ENCODE data around the gene STK38L.

Gene STK38L

GRCh38 chr12:27276275-27276674 lies 32.2 kb downstream of the STK38L start:
- DNase-seq (ENCODE audit: low read depth) = no peak

- peak; percentile 70 for DNase-seq (ENCODE audit: low read depth)
Observed at GRCh38 chr12:27277846-27278260, 33.8 kb downstream of the STK38L start.

GRCh38 chr12:27279826-27280225 lies 35.7 kb downstream of the STK38L start:
- no peak for DNase-seq (ENCODE audit: low read depth)

- DNase-seq (ENCODE audit: low read depth) = no peak
Observed at GRCh38 chr12:27280412-27280811, 36.3 kb downstream of the STK38L start.

GRCh38 chr12:27282754-27283153 lies 38.7 kb downstream of the STK38L start:
- DNase-seq (ENCODE audit: low read depth) = no peak

- DNase-seq (ENCODE audit: low read depth) = no peak
Observed at GRCh38 chr12:27284021-27284420, 39.9 kb downstream of the STK38L start.

GRCh38 chr12:27284751-27285150 lies 40.7 kb downstream of the STK38L start:
- DNase-seq (ENCODE audit: low read depth) = peak; percentile 69

- DNase-seq (ENCODE audit: low read depth) = peak; percentile 34
Observed at GRCh38 chr12:27285403-27285802, 41.3 kb downstream of the STK38L start.

GRCh38 chr12:27289414-27289813 lies 45.3 kb downstream of the STK38L start:
- DNase-seq (ENCODE audit: low read depth) = peak; percentile 23

GRCh38 chr12:27290501-27291168 lies 46.5 kb downstream of the STK38L start:
- no peak for DNase-seq (ENCODE audit: low read depth)

- DNase-seq (ENCODE audit: low read depth) = no peak
Observed at GRCh38 chr12:27291862-27292261, 47.8 kb downstream of the STK38L start.

- DNase-seq (ENCODE audit: low read depth) = no peak
Observed at GRCh38 chr12:27292718-27293117, 48.6 kb downstream of the STK38L start.

- peak; percentile 63 for DNase-seq (ENCODE audit: low read depth)
Observed at GRCh38 chr12:27293463-27293862, 49.4 kb downstream of the STK38L start.

- no peak for DNase-seq (ENCODE audit: low read depth)
Observed at GRCh38 chr12:27296674-27297073, 52.6 kb downstream of the STK38L start.

- DNase-seq (ENCODE audit: low read depth) = no peak
Observed at GRCh38 chr12:27297566-27297965, 53.5 kb downstream of the STK38L start.

GRCh38 chr12:27299102-27299501 lies 55.0 kb downstream of the STK38L start:
- DNase-seq (ENCODE audit: low read depth) = no peak

- no peak for DNase-seq (ENCODE audit: low read depth)
Observed at GRCh38 chr12:27300226-27300625, 56.1 kb downstream of the STK38L start.

GRCh38 chr12:27303139-27304111 lies 59.3 kb downstream of the STK38L start:
- DNase-seq (ENCODE audit: low read depth) = no peak

GRCh38 chr12:27304856-27305255 lies 60.8 kb downstream of the STK38L start:
- no peak for DNase-seq (ENCODE audit: low read depth)

- DNase-seq (ENCODE audit: low read depth) = peak; percentile 55
Observed at GRCh38 chr12:27305673-27306456, 61.8 kb downstream of the STK38L start.

- no peak for DNase-seq (ENCODE audit: low read depth)
Observed at GRCh38 chr12:27309293-27309994, 65.4 kb downstream of the STK38L start.

GRCh38 chr12:27309995-27310315 lies 65.9 kb downstream of the STK38L start:
- no peak for DNase-seq (ENCODE audit: low read depth)

Measured in amniotic epithelial cell (primary cell).